ENCODE measurements around the gene AKAP8L.

DNA sequence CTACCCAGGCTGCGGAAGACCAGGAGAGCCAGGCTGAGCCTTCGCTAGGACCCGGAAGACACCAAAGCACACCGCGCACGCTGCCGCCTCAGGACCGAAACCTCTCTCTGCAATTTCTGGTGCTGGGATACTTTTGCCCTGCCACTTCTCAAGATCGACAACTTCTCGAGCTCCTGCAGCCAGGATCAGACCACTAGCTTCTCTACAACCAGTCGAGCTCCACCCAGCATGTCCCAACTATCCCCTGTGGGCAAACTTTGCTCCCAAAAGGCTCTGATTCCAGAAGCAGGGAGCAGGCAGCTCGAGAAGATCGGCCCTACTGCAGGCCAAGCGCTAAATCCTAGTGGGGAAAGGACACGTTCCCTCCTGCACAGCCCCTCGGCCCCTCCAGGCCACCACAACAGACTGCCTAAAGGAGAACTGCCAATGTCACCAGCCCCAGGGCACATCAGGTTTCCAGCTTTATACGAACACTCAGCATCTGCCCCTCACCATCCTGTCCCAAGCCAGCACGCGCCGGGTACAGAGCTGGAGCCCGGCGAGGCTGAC is 40.2 kb downstream of the AKAP8L start:
- TF ChIP-seq, protein P1, sequence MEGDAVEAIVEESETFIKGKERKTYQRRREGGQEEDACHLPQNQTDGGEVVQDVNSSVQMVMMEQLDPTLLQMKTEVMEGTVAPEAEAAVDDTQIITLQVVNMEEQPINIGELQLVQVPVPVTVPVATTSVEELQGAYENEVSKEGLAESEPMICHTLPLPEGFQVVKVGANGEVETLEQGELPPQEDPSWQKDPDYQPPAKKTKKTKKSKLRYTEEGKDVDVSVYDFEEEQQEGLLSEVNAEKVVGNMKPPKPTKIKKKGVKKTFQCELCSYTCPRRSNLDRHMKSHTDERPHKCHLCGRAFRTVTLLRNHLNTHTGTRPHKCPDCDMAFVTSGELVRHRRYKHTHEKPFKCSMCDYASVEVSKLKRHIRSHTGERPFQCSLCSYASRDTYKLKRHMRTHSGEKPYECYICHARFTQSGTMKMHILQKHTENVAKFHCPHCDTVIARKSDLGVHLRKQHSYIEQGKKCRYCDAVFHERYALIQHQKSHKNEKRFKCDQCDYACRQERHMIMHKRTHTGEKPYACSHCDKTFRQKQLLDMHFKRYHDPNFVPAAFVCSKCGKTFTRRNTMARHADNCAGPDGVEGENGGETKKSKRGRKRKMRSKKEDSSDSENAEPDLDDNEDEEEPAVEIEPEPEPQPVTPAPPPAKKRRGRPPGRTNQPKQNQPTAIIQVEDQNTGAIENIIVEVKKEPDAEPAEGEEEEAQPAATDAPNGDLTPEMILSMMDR (IDR thresholded peaks at IDR 0.05 in 8 of 11, conservative IDR thresholded peaks at IDR 0.05 in 3 of 11), result no peak
- TF ChIP-seq POLR2A (IDR thresholded peaks at IDR 0.05) (no peak), POLR2AphosphoS5 (IDR thresholded peaks at IDR 0.05) (peak in 1 of 3 donors; percentile 1)

Measured in spleen (tissue), 7 donors.